Right ventricle myocardium superior (tissue), 1 donor: ENCODE data around the gene MPG. TPM values are rescaled to one million over a fixed set of nuclear protein-coding genes. Genes with fewer than 3 reads are reported as not detected.
"Not testable (repeated sequence)": the region's sequence is repeated elsewhere in the genome, so short reads cannot be mapped to it uniquely, and the experiment has no call there.

Experiments used
- ATAC-seq: fragments of 200-7000 bp; cut with Tn5 transposase; one replicate; pipeline ENCODE4 v1.9.1; 2020; ENCODE audit warnings: mild to moderate bottlenecking; ENCODE audit not compliant: poor library complexity
- DNase-seq: peaks from one replicate; pipeline ENCODE4 v3.0.0-alpha.2; 2020
- intact Hi-C: fragments of 100-400 bp; cut with DNase I; formaldehyde crosslinking; loops from one replicate; pipeline ENCODE4 v1.11.2; 2022
- long read RNA-seq: library from polyadenylated mRNA; unstranded; transcript quantifications from one replicate; pipeline ENCODE4 v2.0.0, GENCODE V29; 2021
- total RNA-seq: library from RNA; stranded (reverse); fragmentation: NEBNext Ultra II Directional; extraction: Animal tissue kit (Norgen Biotek cat#: 25700); gene quantifications from one replicate; pipeline ENCODE4 v1.2.1, GENCODE V29; 2021
- donor health status: DM: no; HTN: yes; CAD: no; lungs with severe emphysema.

Gene MPG, protein sequence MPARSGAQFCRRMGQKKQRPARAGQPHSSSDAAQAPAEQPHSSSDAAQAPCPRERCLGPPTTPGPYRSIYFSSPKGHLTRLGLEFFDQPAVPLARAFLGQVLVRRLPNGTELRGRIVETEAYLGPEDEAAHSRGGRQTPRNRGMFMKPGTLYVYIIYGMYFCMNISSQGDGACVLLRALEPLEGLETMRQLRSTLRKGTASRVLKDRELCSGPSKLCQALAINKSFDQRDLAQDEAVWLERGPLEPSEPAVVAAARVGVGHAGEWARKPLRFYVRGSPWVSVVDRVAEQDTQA
- total RNA-seq: 31.6 TPM
- long read RNA-seq, transcript MPG-202 (4 exons, 1,205 nt): major isoform, 52 of 74 reads
- long read RNA-seq, partial matches to known transcripts: 12 of 74 reads
- long read RNA-seq, other reads (novel, unspliced or antisense): 8 of 74 reads

GRCh38 chr16:77807-78443 is at the start of gene MPG:
Gene MPG (plus strand): TSS chr16:78225. CDS start chr16:78310, 85 bp downstream.
- DNase-seq: peak; percentile 94
- intact Hi-C loops: no loop called here
- peak; percentile 77 for ATAC-seq

DNA sequence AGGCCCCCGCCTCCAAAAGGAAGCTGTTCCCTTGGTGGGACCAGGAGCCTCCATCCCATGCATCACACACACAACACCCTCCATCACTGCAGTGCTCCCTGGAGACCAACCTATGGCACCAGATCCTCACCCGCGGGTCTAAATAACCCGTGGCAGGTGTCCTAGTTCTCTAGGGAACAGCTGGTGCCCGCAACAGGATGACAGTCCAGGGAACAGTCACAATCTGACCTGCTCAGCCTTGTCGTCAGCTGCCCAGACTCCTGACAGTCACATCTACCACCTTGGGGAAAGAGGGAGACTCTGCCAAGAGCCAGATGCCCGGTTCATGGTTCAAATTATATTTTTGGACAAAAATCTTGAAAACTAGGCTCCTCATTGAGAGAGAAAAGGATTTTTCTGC is 47.4 kb upstream of the MPG start:
- intact Hi-C loops, ATAC-seq, DNase-seq: not testable (repeated sequence)

- not testable (repeated sequence) for ATAC-seq
These were observed 44.7 kb upstream of the MPG start for GRCh38 chr16:33154-33876.

DNA sequence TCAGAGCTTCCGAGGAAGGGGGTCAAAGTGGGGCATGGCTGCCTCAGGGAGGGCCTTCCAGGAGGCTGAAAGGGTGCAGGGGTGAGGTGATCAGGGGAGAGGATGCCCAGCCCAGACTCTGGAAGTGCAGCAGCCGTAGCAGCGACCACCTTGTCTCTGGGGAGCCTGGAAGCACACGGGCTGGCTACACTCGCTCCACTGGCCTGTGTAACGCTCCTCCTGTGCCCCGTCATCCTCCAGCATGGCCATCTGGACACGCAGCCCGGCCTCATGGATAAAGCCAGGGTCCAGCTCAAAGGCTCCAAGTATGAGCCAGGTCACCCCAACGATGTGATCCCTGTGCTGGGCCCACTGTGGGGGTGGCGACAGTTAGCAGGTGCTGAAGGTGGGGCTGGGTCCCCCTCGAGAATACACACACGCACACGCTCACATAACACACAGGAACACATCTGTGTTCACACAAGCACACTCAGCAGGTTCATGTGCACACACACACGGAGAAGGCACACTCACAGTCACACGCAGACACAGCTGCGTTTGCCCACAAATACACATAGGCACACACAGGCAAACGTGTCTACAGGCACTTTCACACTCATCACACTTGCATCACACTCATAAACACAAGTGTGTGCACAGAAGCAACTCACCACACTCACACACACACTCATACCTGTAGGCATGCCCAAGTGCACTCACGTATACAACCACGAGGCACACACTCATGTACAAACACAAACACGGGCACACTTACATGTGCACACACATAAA is 44.0 kb upstream of the MPG start:
- DNase-seq (no peak), ATAC-seq (no peak)
- intact Hi-C loops: no loop called here

More at GRCh38 chr16:33154-33876, 44.7 kb upstream of the MPG start:
- intact Hi-C loops, DNase-seq: not testable (repeated sequence)

DNA sequence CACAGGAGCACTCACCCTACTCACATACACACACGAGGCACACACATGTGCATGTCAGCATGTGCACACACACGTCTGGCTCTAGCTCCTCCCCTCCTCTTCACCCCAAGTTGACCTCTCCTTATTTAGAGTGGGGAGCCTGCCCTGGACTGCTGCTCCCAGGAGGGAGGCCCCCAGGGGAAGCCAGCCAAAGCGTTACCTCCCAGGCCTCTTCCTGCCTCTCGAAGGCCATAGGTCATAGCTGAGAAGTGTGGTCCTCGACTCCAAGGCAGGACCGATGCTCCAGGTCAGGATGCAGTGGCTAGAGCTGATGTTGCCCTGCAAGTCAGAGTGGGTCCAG is 43.4 kb upstream of the MPG start:
- DNase-seq (no peak), ATAC-seq (no peak)
- intact Hi-C loops: no loop called here

- no peak for ATAC-seq
- intact Hi-C loops: no loop called here
- no peak for DNase-seq
These were observed 42.9 kb upstream of the MPG start for GRCh38 chr16:35011-35677.

DNA sequence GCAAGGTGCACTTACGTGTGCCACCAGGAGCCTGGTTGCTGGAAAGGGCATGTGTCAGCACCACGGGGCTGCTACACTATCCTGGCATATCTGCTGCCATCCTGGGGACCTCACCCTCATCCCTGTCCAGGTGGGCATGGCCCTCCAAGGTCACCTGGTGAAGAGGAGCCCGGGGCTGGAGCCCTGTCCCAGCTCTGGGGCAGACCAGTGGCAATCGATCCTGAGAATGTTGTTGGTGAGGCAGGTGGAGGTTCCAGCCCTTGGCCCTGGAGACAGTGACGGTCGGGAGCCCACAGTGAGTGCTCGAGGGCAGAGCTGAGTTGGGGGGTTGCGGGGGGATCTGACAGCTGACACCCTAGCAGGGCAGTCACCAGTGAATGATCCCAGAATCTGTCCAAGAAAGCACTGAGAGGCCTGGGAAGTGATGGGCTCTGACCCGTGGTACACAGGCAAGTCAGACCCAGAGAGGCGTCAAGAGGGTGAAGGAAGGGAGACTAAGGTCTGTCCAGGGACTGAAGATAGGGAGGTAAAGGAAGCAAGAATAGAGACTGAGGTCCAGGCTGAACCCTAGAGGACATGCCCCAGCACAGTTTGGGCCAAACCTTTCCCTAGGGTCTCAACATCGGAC is 42.2 kb upstream of the MPG start:
- intact Hi-C loops: no loop called here
- DNase-seq (no peak), ATAC-seq (no peak)

- DNase-seq (no peak), ATAC-seq (no peak)
- intact Hi-C loops: no loop called here
These were observed 41.6 kb upstream of the MPG start for GRCh38 chr16:36336-36984.

- intact Hi-C loops: no loop called here
- ATAC-seq (no peak), DNase-seq (no peak)
These were observed 40.5 kb upstream of the MPG start for GRCh38 chr16:37511-37910.

DNA sequence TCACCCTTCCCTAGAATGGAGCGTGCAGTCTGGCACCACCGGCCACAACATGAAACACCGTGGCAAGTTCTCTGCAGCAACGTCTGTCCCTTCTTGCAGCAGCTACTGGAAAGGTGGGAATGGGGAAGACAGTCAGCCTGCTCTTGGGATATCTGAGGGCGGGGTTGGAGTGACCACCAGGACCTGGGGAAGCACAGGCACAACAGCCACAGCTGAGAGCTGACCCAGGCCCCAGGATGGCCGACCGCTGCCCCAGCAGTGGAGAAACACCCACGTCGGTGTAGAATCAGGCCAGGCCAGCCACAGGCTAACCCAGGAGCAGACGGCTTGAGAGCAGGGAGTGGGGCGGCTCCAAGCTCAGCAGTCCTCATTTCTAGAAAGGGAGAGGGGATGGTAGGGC is 39.8 kb upstream of the MPG start:
- DNase-seq, ATAC-seq: not testable (repeated sequence)

GRCh38 chr16:38941-39892 is 38.8 kb upstream of the MPG start:
- ATAC-seq: no peak
- intact Hi-C loops: no loop called here
- DNase-seq: no peak

More for the DNA sequence above, 39.8 kb upstream of the MPG start:
- intact Hi-C loops: not testable (repeated sequence)

GRCh38 chr16:41439-42068 is 36.5 kb upstream of the MPG start:
- intact Hi-C loops: no loop called here
- ATAC-seq (peak; percentile 71), DNase-seq (no peak)

GRCh38 chr16:42069-42457 is 36.0 kb upstream of the MPG start:
- DNase-seq (no peak), ATAC-seq (no peak)
- intact Hi-C loops: no loop called here

GRCh38 chr16:42691-43090 is 35.3 kb upstream of the MPG start:
- intact Hi-C loops: no loop called here
- no peak for DNase-seq
- ATAC-seq: no peak

- ATAC-seq (no peak), DNase-seq (no peak)
- intact Hi-C loops: no loop called here
These were observed 34.7 kb upstream of the MPG start for GRCh38 chr16:43294-43693.

GRCh38 chr16:44655-45054 is 33.4 kb upstream of the MPG start:
- DNase-seq (no peak), ATAC-seq (no peak)
- intact Hi-C loops: no loop called here
